ENCODE measurements around the gene GNG8. TPM values are rescaled to one million over a fixed set of nuclear protein-coding genes. Genes with fewer than 3 reads are reported as not detected.

Gene GNG8
- total and polyA plus RNA-seq, 2 of the 13 experiments (the other 11 are each of a cell fraction or from before 2014, with no cell fraction given), result not detected

- TF ChIP-seq POGK (CRISPR knock-in tag; conservative IDR thresholded peaks at IDR 0.05) (no peak), ELK4 (CRISPR knock-in tag; IDR thresholded peaks at IDR 0.05; ENCODE audit: borderline replicate concordance) (no peak), ZNF34 (CRISPR knock-in tag; IDR thresholded peaks at IDR 0.05; ENCODE audit: borderline replicate concordance) (no peak), MTF2 (CRISPR knock-in tag; IDR thresholded peaks at IDR 0.05; ENCODE audit: borderline replicate concordance) (no peak), ZNF33A (CRISPR knock-in tag; IDR thresholded peaks at IDR 0.05; ENCODE audit: borderline replicate concordance) (no peak), RAD21 (CRISPR knock-in tag; IDR thresholded peaks at IDR 0.05) (peak; percentile 94), LBX2 (CRISPR knock-in tag; IDR thresholded peaks at IDR 0.05; ENCODE audit: borderline replicate concordance) (no peak), EEA1 (CRISPR knock-in tag; IDR thresholded peaks at IDR 0.05; ENCODE audit: borderline replicate concordance) (no peak), TBL1XR1 (IDR thresholded peaks at IDR 0.05; ENCODE audit: borderline replicate concordance, low read length, partially characterized antibody) (no peak), CENPT (CRISPR knock-in tag; IDR thresholded peaks at IDR 0.05; ENCODE audit: low read depth) (no peak), SALL2 (CRISPR knock-in tag; IDR thresholded peaks at IDR 0.05) (no peak), E2F2 (CRISPR knock-in tag; IDR thresholded peaks at IDR 0.05; ENCODE audit: borderline replicate concordance) (no peak), CBX2 (IDR thresholded peaks at IDR 0.05; ENCODE audit: low read depth, low read length) (no peak), CBX2 (CRISPR knock-in tag; IDR thresholded peaks at IDR 0.05; ENCODE audit: low read depth) (no peak), JUN (CRISPR knock-in tag; IDR thresholded peaks at IDR 0.05) (no peak), ZBTB7B (CRISPR knock-in tag; IDR thresholded peaks at IDR 0.05) (no peak), ZNF556 (CRISPR knock-in tag; IDR thresholded peaks at IDR 0.05; ENCODE audit: borderline replicate concordance) (no peak), THAP8 (CRISPR knock-in tag; IDR thresholded peaks at IDR 0.05; ENCODE audit: borderline replicate concordance) (no peak), HOXA9 (CRISPR knock-in tag; IDR thresholded peaks at IDR 0.05; ENCODE audit: borderline replicate concordance) (no peak), ATF4 (CRISPR knock-in tag; IDR thresholded peaks at IDR 0.05) (no peak), HMG20B (CRISPR knock-in tag; conservative IDR thresholded peaks at IDR 0.05) (no peak), MEF2D (CRISPR knock-in tag; IDR thresholded peaks at IDR 0.05) (no peak; the same call in 1 of the 2 replicates)
These were observed 26.0 kb upstream of the GNG8 start (continued) for GRCh38 chr19:46661735-46662592.
